Coronary artery (tissue), 2 donors: ENCODE results near the gene VAMP2.

ENCODE experiments used
- DNase-seq: peaks from one replicate; pipeline ENCODE4 v3.0.0-alpha.2; 2017; ENCODE audit warnings: low spot score
- H3K27ac ChIP-seq, 2 donors: fragments of 200-600 bp; sonication (generic); one replicate each; pipeline ENCODE4 v1.5.1; 2016 to 2019
- H3K4me3 ChIP-seq: fragments of 200-600 bp; sonication (generic); 2 replicates; pipeline ENCODE4 v1.5.1; 2016; ENCODE audit warnings: mild to moderate bottlenecking, moderate library complexity
- TF ChIP-seq, protein P1 (sequence below): fragments of 200-600 bp; sonication (generic); IDR thresholded peaks from one replicate; pipeline ENCODE4 v1.5.1; 2019; ENCODE audit warnings: antibody characterized with exemption

VAMP2 gene

DNA sequence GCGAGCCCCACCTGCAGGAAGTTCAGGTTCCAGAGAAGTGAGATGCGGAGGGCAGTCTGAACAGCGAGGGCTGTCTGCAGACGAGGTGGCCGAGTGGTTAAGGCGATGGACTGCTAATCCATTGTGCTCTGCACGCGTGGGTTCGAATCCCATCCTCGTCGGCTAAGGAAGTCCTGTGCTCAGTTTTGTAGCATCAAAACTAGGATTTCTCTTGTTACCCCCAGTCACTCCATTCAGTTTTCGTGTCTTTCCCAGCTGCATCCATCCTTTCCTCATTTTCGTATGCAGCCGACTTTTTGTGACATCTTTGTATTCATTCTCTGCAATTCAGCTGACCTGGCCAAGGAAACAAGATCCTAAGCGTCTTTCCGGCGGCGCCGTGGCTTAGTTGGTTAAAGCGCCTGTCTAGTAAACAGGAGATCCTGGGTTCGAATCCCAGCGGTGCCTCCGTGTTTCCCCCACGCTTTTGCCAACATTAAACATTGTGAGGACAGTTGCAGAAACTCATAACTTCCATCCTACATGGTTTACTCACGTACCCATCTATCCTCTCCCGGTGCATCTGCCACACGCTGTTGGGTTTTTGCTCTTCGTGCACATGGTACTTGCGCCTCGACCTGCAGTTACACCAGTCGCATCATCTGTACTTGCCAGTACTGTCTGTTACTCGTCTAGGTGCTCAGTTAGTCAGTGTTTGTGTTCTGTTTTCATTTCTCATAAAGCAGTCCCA lies 24.2 kb upstream of the VAMP2 start:
- H3K4me3 ChIP-seq = peak overlapping the region; percentile 88
- TF ChIP-seq, protein P1, sequence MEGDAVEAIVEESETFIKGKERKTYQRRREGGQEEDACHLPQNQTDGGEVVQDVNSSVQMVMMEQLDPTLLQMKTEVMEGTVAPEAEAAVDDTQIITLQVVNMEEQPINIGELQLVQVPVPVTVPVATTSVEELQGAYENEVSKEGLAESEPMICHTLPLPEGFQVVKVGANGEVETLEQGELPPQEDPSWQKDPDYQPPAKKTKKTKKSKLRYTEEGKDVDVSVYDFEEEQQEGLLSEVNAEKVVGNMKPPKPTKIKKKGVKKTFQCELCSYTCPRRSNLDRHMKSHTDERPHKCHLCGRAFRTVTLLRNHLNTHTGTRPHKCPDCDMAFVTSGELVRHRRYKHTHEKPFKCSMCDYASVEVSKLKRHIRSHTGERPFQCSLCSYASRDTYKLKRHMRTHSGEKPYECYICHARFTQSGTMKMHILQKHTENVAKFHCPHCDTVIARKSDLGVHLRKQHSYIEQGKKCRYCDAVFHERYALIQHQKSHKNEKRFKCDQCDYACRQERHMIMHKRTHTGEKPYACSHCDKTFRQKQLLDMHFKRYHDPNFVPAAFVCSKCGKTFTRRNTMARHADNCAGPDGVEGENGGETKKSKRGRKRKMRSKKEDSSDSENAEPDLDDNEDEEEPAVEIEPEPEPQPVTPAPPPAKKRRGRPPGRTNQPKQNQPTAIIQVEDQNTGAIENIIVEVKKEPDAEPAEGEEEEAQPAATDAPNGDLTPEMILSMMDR = no peak
- peak; percentile 95 for DNase-seq
- H3K27ac ChIP-seq = peak overlapping the region; percentile 96 to 97

DNA sequence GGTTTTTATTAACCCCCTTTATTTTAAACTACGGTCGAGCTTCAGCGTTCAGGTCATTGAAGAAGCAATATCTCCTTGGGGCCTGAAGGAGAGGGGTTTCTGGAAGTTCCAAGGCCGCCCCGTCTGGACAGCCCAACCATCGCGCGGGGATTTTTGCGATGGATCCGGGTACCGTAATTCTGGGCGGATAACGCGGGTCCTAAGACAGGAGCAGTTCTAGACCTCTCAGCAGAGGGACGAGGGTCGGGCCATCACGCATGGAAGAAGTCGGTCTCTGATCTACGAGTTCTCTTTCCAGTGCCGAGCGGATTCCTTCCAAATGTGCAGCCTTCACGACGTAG lies 23.7 kb upstream of the VAMP2 start:
- Histone ChIP-seq H3K4me3 (peak overlapping the region; percentile 88), H3K27ac (peak overlapping the region; percentile 96 to 97)
- TF ChIP-seq, protein P1 = no peak
- no peak for DNase-seq

DNA sequence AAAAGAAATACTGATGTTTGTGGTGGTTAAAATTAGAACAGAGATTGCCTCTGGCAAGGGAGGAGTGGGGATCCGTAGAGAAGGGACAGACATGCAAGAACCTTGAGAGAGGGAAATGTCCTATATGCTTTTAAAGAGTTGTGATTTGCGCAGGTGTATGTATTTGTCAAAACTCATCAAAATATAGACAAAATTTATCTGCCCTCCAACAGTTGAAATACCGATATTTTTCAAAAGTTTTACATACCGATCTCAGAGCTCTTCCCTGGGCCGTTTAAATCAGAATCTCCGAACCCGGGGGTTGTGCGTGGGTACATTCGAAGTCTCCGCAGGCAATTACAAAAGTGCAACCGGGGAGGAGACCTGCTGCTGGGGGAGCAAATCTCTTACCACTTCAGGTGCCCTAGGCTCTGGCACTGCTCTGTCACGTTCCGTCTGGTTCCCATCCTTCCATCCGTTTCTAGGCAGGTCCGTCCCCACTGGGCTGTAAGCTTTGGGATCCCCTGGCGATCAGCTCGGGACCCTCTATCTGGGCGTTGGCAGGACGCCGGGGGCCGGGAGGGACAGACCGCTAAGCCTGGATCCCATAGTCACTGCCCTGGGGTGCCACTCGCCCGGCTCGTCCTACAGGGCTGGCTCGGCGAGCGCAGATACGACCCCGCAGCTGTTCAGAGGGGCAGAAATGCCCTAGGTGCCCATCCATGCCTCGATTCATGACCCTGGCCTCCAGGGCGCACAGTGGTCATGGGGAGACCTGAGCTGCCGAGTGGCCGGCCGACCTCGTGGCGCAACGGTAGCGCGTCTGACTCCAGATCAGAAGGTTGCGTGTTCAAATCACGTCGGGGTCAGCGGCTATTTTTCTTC lies 23.1 kb upstream of the VAMP2 start:
- TF ChIP-seq, protein P1 = no peak
- Histone ChIP-seq H3K27ac (peak overlapping the region; percentile 96 to 97), H3K4me3 (peak overlapping the region; percentile 88)
- DNase-seq = peak; percentile 96

DNA sequence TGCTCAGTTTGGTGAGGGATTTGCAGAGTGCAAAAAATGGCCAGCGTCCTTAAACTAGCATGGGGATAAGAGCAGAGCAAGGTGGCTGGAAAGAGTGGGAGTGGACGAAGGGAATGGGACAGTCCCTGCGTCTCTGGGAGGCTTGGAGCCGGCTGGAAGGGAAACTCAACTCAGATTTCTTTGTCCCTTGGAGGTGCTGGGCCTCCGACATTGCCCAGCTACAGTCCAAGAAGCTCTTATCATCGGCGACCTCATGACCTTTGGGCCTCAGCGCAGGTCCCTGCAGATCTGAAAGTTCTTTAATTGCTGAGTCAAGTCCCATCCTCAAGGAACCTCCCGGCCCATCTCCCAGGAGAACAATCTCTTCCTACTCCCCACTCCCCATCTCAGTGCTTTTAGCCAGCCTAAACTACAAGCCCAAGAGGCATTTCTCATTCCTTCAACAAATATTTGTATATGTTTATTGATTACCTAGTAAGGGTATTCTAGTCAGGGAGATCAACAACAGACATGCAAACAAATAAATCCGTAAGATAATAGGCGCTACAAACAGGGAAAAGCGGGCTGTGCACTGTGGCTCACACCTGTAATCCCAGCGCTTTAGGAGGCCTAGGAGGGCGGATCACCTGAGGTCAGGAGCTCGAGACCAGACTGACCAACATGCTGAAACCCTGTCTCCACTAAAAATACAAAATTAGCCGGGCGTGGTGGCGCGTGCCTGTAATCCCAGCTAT lies 14.4 kb upstream of the VAMP2 start:
- TF ChIP-seq, protein P1 = no peak

DNA sequence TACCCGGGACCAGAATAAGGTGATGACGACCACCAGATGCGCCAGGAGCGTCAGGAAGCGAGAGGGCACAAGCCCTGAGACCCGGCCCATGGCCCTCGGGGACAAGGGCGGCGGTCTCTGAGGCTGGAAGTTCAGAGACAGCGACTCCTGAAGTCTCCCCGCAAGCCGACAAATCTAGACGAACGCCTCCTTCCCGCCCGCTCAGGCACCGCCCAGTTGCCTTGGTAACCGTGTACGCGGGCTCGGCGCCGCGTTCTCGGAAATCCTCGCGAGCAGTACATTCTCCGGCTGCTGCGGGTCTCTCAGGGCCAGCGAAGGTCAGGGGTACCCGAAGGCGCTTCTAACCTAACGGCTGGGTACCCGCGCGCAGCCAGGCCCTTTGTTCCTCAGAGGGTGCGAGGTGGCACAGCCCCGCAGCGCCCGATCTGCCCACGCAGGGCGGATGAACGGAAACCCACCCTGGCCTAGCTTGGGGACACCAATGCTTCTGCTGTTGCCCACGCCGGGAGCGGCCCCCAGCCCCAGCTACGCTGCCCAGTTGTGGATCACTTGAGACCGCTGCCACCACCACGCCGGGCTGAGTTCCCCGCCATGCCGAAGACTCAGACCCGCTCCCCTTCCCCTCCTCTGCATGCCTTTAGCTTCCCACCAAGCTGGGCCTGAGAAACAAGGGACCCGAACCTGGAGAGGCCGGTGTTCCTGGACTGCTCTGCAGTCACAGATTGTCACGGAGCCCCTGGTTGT lies 13.6 kb upstream of the VAMP2 start, which contains the start of gene TMEM107:
Gene TMEM107 (minus strand): TSS at position 184 of the 744 bp plus-strand sequence. CDS start 94 bp downstream, at position 90.
- TF ChIP-seq, protein P1 = no peak
- Histone ChIP-seq H3K4me3 (peak within 1 kb of the TSS; percentile 78), H3K27ac (peak within 1 kb of the TSS; percentile 77 to 87)
- DNase-seq = peak; percentile 92

More for the DNA sequence above, 14.4 kb upstream of the VAMP2 start:
- no peak for DNase-seq
- peak overlapping the region; percentile 78 for H3K4me3 ChIP-seq
- H3K27ac ChIP-seq = peak overlapping the region in 1 of 2 donors; percentile 87

DNA sequence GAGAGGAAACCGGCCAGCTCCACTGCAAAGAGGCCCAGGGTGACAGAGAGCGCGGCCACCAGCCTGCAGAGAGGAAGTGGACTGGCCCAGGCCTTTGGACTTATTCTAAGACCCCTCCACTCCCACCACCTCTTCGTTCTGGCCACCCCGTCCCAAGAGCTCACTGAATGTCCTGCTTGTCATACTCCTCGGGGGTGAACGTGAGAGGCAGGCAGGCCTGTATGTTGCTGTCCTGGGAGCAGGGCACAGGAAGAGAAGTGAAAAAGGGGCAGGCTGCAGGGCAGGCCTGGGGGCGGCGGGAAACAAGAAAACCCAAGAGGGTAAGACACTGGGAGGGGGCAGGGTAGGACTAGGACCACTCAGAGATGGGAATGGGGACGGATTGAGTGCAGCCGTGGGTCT lies 13.0 kb upstream of the VAMP2 start:
- TF ChIP-seq, protein P1 = no peak
- H3K27ac ChIP-seq = peak overlapping the region; percentile 77 to 87
- H3K4me3 ChIP-seq = peak overlapping the region; percentile 78
- no peak for DNase-seq
